Measurements from ENCODE around the gene RAB7B. TPM values are rescaled to one million over a fixed set of nuclear protein-coding genes. Genes with fewer than 3 reads are reported as not detected.

The RAB7B gene
- total RNA-seq, 2 donors from 2014 or later = 2.5 to 12.0 TPM

- Histone ChIP-seq H3K4me3 (peak overlapping the region; percentile 8), H3K36me3 (no peaks in the 10 kb centered on the region), H3K27me3 (replicated peaks; ENCODE audit: insufficient read depth) (no peaks in the 10 kb centered on the region), H3K27ac (no peak overlapping the region), H3K4me1 (ENCODE audit: control insufficient read depth in 1 of 2, low read depth in 2 of 2) (peaks cover 12 to 18% of the 10 kb centered on the region in 2 donors), H3K9me3 (no peaks in the 10 kb centered on the region)
- TF ChIP-seq, protein P1, sequence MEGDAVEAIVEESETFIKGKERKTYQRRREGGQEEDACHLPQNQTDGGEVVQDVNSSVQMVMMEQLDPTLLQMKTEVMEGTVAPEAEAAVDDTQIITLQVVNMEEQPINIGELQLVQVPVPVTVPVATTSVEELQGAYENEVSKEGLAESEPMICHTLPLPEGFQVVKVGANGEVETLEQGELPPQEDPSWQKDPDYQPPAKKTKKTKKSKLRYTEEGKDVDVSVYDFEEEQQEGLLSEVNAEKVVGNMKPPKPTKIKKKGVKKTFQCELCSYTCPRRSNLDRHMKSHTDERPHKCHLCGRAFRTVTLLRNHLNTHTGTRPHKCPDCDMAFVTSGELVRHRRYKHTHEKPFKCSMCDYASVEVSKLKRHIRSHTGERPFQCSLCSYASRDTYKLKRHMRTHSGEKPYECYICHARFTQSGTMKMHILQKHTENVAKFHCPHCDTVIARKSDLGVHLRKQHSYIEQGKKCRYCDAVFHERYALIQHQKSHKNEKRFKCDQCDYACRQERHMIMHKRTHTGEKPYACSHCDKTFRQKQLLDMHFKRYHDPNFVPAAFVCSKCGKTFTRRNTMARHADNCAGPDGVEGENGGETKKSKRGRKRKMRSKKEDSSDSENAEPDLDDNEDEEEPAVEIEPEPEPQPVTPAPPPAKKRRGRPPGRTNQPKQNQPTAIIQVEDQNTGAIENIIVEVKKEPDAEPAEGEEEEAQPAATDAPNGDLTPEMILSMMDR (IDR thresholded peaks at IDR 0.05) = no peak
- ATAC-seq (ENCODE audit: insufficient number of reproducible peaks, low FRiP score, low read depth) (no peak), DNase-seq (ENCODE audit: low spot score) (no peak)
Measured at GRCh38 chr1:205961991-205962820, 41.0 kb downstream of the RAB7B start.

- H3K27ac ChIP-seq = no peak overlapping the region
- ATAC-seq (ENCODE audit: insufficient number of reproducible peaks, low FRiP score, low read depth) (no peak), DNase-seq (ENCODE audit: low spot score) (no peak)
- TF ChIP-seq, protein P1 (IDR thresholded peaks at IDR 0.05) = no peak
- H3K36me3 ChIP-seq = no peaks in the 10 kb centered on the region
- no peak overlapping the region for H3K4me3 ChIP-seq
- no peaks in the 10 kb centered on the region for H3K27me3 ChIP-seq (replicated peaks; ENCODE audit: insufficient read depth)
- H3K4me1 ChIP-seq (ENCODE audit: control insufficient read depth in 1 of 2, low read depth in 2 of 2) = peaks cover 12 to 18% of the 10 kb centered on the region in 2 donors
- H3K9me3 ChIP-seq = no peaks in the 10 kb centered on the region
Measured at GRCh38 chr1:205961405-205961804, 41.8 kb downstream of the RAB7B start.

GRCh38 chr1:205959789-205960188 is 43.4 kb downstream of the RAB7B start:
- peaks cover 12 to 18% of the 10 kb centered on the region in 2 donors for H3K4me1 ChIP-seq (ENCODE audit: control insufficient read depth in 1 of 2, low read depth in 2 of 2)
- no peaks in the 10 kb centered on the region for H3K27me3 ChIP-seq (replicated peaks; ENCODE audit: insufficient read depth)
- ATAC-seq (ENCODE audit: insufficient number of reproducible peaks, low FRiP score, low read depth) (no peak), DNase-seq (ENCODE audit: low spot score) (no peak)
- H3K36me3 ChIP-seq = no peaks in the 10 kb centered on the region
- no peaks in the 10 kb centered on the region for H3K9me3 ChIP-seq
- H3K27ac ChIP-seq = no peak overlapping the region
- no peak overlapping the region for H3K4me3 ChIP-seq
- TF ChIP-seq, protein P1 (IDR thresholded peaks at IDR 0.05) = no peak

DNA sequence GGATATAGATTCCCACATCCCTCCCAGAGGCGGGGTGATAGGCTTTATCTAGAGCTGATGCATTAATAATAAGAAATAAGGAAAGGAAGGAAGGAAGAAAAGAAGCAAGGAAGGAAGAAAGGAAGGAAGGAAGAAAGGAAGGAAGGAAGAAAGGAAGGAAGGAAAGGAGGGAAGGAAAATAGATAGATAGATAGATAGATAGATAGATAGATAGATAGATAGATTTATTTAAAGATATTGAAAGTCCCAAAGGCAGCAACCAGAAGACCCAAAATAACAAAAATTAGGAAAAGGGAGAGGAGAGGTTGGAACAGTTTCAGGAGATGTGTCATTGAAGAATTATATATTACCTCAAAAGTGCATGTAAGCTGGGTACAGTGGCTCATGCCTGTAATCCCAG is 47.7 kb downstream of the RAB7B start:
- TF ChIP-seq, protein P1 (IDR thresholded peaks at IDR 0.05) = no peak
- no peak for ATAC-seq (ENCODE audit: insufficient number of reproducible peaks, low FRiP score, low read depth)

DNA sequence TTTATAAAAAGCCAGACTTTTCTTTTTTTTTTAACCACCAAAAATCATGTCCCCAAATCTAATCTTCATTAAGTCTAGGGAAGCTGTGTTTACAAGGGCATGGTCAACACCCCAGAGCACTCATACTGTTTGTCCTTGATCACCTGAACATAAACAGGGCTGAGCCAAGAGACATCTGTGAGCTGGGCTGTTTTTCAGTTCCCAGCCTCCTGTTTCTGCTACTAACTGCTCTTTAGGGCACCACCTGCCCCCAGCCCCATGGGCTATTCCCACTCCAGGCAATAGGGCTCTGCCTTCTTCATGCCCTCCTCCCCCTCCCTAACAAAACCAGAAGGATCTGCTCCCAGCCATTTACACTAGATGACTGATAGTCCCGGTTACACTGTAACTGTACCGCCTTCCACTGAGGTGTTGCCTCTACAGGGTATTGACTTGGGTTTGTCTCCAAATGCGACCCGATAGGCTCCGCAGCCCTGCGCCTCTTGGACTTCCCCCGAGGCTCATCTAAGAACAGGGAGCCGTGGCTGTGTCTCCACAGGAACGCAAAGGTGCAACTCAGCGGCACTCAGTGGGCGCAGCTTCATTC is 48.3 kb downstream of the RAB7B start:
- ATAC-seq (ENCODE audit: insufficient number of reproducible peaks, low FRiP score, low read depth) (no peak), DNase-seq (ENCODE audit: low spot score) (no peak)
- Histone ChIP-seq H3K4me1 (ENCODE audit: control insufficient read depth in 1 of 2, low read depth in 2 of 2) (no peaks in the 10 kb centered on the region), H3K36me3 (no peaks in the 10 kb centered on the region), H3K9me3 (no peaks in the 10 kb centered on the region), H3K4me3 (no peak overlapping the region), H3K27ac (no peak overlapping the region), H3K27me3 (replicated peaks; ENCODE audit: insufficient read depth) (no peaks in the 10 kb centered on the region)
- TF ChIP-seq, protein P1 (IDR thresholded peaks at IDR 0.05) = no peak

More for the DNA sequence above, 47.7 kb downstream of the RAB7B start:
- Histone ChIP-seq H3K27ac (no peak overlapping the region), H3K9me3 (no peaks in the 10 kb centered on the region), H3K27me3 (replicated peaks; ENCODE audit: insufficient read depth) (no peaks in the 10 kb centered on the region), H3K36me3 (no peaks in the 10 kb centered on the region), H3K4me3 (no peak overlapping the region), H3K4me1 (ENCODE audit: control insufficient read depth in 1 of 2, low read depth in 2 of 2) (no peaks in the 10 kb centered on the region)
- DNase-seq (ENCODE audit: low spot score) = no peak
